HG03108 (cell line): ENCODE results near the gene DNAJC4.
"Not testable (repeated sequence)": the region's sequence is repeated elsewhere in the genome, so short reads cannot be mapped to it uniquely, and the experiment has no call there.

Experiments
- ATAC-seq: cut with Tn5 transposase; IDR thresholded peaks from one replicate; pipeline ENCODE4 v1.9.1; 2021; ENCODE audit warnings: moderate library complexity; ENCODE audit not compliant: unreplicated experiment

Gene DNAJC4

GRCh38 chr11:64243236-64243854 lies 13.0 kb downstream of the DNAJC4 start:
- no peak for ATAC-seq

GRCh38 chr11:64244107-64244506 lies 13.8 kb downstream of the DNAJC4 start:
- ATAC-seq = no peak

DNA sequence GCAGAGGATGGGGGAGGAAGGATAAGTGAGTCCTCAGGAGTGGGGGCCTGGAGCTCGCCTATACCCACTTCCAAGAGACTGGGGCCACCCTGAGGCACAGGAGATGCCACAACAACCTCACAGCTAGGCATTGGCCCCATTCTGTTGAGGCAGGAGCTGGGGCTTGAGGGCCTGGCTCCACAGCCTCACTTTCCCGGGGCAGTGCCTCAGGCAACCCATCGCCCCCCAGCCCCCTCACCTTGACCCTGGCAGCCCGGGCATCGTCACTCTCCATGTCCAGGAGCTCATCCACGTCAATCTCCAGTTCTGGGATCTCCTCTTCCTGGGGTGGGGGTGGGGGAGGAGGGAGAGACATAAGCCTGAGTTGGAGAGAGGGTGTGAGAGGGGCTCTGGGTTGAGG lies 14.6 kb downstream of the DNAJC4 start:
- no peak for ATAC-seq

GRCh38 chr11:64245401-64245796 lies 15.1 kb downstream of the DNAJC4 start:
- no peak for ATAC-seq

GRCh38 chr11:64245797-64246620 lies 15.7 kb downstream of the DNAJC4 start:
- ATAC-seq = no peak

- ATAC-seq = not testable (repeated sequence)
Measured at GRCh38 chr11:64246621-64246870, 16.2 kb downstream of the DNAJC4 start.

DNA sequence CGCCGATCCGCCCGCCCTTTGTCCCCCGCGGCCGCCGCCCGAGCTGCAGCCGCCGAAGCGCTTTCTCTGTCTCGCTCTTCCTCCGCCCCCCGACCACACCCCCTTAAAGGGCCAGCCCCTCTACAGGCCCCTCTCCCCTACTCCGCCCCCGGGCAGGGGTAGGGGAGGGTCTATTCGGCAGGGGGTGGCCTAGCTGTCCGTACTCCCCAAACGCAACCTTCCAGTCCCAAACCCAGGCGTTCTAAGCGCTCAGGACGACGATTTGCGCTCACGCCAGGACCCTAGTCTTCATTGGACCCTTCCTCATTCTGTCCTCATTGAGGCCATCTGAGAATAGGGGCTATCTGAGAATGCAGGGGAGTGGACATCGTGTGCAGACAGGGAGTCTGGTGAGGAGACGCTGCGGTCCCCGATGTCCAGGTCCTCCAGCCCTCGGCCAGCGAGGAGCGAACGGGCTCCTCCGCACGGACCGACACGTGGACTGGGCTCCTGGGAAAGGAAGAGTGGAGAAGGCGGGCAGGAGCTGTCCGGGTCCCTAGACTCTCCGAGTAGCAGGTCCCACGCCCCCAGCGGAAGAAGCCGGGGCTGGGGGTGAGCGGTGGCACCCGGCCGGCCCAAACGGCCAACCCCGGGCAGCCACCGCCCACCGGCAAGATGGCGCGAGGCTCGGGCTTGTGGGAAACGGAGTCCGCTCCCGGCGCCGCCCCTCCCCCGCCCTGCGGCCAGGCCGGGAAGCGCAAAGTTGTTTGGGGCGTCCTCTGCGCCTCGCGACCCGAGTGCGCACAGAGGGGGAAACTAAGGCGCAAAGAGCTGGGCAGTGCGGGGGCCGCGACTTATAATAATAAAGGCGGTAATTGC lies 16.8 kb downstream of the DNAJC4 start, which contains the start of gene PPP1R14B:
TSS of gene PPP1R14B (minus strand) at position 73 of the 858 bp plus-strand sequence. CDS start 270 bp downstream, outside the sequence.
- no peak for ATAC-seq

DNA sequence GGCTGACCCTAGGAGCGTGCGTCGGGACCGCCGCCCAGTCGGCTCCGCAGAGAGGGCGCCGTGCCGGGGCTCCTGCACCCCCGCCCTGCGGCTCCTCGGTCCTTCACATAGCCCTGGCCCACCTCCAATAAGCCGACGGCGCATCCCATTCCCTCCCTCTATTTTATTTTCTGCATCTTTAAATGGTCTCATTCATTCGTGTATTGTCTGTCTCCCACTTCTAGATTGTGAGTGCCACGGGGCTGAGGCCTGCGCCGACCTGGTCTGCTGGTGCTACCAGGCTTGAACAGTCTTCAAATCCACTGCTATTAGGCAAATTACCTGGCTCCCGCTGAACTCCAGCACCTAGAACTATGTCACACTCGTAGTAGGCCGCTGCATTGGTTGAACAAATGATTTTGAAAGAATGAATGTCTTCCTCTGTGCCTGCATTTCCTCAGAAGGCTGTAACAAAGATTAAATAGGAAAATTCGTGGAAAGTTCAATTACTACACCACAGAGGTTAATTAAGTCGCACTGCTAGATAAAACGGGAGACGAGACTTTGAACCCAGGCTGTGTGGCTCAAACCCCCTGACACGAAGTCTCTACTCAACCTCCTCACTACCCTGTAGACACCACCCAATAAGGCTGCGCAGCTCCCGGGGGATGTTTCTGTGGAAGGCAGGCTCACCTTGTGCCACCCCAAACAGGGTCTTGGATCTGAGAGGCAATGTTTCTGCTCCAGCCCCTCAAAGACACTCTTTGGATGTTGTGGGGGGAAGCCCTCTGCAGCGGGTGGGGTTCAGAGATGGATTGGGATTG lies 17.6 kb downstream of the DNAJC4 start:
- no peak for ATAC-seq

DNA sequence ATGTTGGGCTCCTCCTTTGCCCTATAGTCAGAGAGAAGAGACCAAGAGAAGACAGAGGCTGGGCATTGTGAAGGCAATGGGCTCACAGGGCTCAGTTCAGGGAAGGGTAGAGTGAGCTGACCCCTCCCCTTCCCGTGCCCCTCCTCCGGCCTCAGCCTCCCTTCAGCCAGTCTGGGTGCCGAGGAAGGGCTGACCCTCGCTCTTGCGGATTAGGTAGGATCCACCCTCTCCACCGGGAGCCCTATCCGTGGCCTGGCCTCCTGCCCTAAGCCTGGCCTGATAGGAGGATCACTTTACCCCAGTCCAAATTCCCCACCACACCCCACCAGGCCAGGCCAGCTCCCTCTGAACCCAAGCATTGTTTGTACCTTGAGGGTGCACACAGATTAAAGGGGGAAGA lies 18.2 kb downstream of the DNAJC4 start:
- ATAC-seq = no peak

DNA sequence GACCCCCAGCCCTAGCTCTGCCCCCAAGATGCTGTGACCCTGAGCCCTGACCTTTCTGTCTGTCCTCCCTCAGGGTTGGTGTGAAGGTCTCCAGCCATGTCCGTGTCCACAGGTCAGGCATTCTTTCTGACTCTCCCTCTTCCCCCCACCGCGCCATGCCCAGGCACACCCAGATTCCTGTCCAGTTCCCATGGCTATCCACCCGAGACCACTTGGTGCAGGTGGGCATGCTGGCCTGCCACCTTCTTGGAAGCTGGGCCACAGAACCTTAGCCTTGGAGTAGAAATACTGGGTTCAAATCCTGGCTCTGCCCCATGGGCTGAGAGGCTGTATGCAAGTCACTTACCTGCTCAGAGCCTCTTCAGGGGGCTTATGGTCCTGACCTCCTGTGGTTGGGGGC lies 18.7 kb downstream of the DNAJC4 start:
- ATAC-seq = no peak

DNA sequence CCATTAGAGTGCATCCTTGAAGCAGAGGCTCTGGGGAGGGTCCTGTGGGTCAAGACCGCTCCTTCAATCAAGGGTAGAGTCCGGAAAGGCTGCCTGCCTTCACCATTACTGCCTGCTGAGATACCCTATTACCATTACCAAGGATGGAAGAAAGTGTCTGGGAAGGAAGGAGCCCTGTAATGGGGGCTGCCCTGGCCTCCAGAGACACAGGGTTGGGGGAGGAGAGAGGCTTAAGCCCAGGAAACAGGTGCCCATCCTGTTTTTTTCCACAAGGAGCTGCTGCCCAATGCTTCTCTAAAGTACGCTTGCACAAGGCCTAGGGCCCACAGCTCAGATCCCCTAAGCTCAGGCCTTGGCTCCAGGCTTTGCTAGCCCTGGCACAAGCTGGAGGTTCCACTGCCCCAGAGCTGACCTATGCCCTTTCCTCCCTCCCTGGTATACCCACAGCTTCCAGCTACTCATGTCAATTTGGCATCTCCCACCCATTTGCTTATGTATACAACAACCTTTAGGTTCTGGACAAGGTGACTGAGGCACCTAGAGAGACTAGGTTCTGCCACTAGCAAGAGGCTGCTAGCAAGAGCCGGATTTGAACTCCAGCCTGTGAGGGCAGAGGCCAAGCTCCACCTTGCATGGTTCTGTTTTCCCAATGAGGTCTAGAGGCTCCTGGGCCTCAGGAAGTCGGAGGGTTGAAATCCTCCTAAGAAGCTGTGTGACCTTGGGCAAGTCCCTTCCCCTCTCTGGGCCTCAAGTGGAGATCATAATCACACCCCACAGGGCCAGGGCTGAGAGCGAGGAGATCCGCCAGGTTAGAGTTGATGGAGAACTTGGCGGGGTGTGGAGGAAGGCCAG lies 19.4 kb downstream of the DNAJC4 start:
- no peak for ATAC-seq

- no peak for ATAC-seq
Measured at GRCh38 chr11:64250415-64251015, 20.2 kb downstream of the DNAJC4 start.

DNA sequence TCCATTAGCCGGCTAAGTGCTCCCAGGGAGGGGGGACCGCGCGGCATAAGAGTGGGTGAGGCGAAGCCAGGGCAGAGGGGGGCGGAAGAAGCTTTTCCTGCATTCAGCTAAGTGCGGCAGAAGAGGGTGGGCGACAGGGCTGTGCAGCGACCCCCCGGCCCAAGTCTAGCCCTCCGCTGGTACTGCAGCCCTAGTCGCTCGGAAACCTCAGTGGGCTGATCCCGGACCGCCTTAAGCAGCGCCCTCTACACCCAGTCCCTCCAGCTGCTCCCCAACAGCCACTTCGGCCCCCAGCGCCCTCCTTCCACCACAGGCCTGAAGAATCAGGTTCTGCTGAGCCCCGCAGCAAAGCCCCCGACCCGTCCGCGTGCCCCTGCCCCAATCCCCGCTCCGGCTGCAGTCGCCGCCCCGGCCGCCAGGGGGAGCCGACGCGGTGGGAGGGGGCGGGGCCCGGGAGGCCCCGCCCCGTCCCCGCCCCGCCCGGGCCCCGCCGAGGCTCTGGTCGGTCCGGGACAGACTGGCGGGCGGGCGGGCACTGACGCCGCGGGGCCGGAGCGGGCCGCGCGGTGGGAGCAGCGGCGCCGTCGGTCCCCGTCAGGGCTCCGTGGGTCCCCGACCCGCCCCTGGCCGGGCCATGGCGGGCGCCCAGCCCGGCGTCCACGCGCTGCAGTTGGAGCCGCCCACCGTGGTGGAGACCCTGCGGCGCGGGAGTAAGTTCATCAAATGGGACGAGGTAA lies 20.8 kb downstream of the DNAJC4 start, which contains the start of gene PLCB3:
TSS of gene PLCB3 (plus strand) at position 515 of the 737 bp plus-strand sequence. CDS start at position 635, 120 bp downstream.
- peak; percentile 33 for ATAC-seq

GRCh38 chr11:64251753-64252002 lies 21.3 kb downstream of the DNAJC4 start:
- ATAC-seq = no peak

DNA sequence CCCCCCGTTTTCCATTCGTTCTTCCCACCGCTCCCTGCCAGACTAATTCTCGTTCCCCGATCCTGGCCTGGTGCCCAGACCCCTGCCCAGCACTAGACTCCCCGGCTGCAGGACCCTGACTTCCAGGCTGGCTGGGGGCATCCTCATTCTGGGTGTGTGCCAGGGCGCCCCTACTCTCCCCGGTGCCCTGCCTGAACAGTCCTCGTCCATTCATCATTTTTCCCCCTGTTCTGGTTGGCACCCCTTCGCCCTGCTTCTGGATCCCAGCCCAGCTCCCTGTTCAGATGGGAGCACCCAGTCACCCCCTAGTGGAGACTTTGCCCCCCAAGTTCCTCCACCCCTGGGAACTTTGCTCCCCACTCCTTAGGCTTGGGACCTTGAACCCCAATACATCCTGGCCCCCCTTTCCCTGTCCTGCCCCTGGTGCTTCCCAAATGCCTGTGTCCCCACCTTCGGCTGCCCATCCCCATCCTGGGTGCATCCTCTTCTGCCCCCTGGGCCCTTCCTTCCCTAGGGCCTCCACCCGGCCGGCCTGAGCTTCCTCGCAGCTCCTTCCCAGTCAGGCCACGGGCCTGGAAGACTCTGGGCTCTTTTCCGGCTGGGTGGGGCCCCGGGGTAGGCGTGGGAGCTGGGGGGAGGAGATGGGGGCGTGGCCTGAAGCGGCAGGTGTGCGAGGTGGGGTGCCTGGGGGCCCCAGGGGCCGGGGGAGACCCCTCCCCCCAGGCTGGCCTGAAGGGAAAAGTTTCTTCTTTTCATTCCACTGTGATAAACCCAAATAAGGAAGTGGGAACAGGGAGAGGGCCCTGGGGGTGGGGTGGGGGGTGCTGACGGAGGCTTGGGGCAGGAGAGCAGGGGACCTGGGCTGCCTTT lies 21.9 kb downstream of the DNAJC4 start:
- ATAC-seq = no peak

DNA sequence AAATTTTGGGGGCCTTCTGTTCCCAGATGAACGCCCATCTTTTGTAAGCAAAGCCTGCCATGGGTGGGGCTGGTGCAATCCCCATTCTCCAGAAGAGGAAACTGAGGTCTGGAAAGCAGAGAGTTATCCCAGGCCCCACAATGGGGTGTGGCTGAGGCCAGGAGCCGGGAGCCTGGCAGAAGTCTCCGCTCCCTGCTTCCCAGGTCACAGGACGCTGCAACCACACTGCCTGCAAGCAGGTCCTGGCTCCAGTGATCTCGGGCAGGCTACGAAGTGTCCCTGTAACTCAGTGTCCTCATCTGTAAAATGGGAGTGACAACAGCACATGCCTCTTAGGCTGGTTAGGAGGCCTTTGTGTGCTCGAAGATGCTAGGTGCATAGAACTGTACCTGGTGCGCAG lies 22.7 kb downstream of the DNAJC4 start:
- ATAC-seq = no peak

- no peak for ATAC-seq
Measured at GRCh38 chr11:64253481-64253880, 23.1 kb downstream of the DNAJC4 start.

GRCh38 chr11:64254326-64254725 lies 24.0 kb downstream of the DNAJC4 start:
- no peak for ATAC-seq
